SK-N-MC (cell line): ENCODE results near the gene FHIT.

Experiments
- EZH2 ChIP-seq: fragments of 200-600 bp; sonication (generic); IDR thresholded peaks from one replicate; pipeline ENCODE4 v1.6.1; 2017; ENCODE audit warnings: antibody characterized with exemption
- FOXP2 ChIP-seq: optimal IDR thresholded peaks from 2 replicates; pipeline ENCODE3; 2011; ENCODE audit warnings: mild to moderate bottlenecking, moderate library complexity; ENCODE audit not compliant: insufficient read depth; ENCODE audit errors: extremely low read length, control extremely low read depth

DNA sequence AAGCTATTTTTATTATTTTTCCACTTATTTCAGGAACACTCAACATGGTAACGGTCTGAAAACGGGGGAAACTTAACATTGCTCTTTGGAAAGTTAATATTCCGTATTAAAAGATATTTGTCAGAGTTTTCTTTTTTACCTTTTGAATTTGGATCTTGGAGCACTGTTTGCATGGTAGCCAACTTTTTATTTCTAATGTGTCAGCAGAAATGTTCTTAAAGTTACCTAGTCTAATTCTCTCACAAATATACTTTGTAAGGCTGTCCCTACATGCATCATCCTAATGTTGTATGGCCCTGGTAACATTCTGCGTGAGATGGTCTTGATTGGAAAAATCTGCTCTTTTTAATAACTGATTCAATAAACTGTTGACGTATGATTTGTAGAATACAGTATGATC is 719.5 kb downstream of the FHIT start:
- TF ChIP-seq EZH2 = no peak
- no peak for TF ChIP-seq FOXP2
